HepG2 (cell line): Measurements from ENCODE around the gene PWP1. TPM values are rescaled to one million over a fixed set of nuclear protein-coding genes. Genes with fewer than 3 reads are reported as not detected.

ENCODE experiments used
- ATAC-seq: fragments of 200-7000 bp; cut with Tn5 transposase; 3 replicates; pipeline ENCODE4 v1.9.1; 2020; ENCODE audit warnings: mild to moderate bottlenecking, moderate library complexity
- BruUV-seq: library from RNA; stranded (reverse); fragments of 400-500 nt; replicated peaks from 2 replicates; lab custom pipeline; 2021; lab: Mats Ljungman, UMichigan
- CTCF ChIA-PET: fragments of 300-600 bp; formaldehyde crosslinking; extraction: SDS; loops from one replicate; lab custom pipeline; 2021; ENCODE audit warnings: low total read pairs, inconsistent platforms, low intra/inter-chr PET ratio; lab: Yijun Ruan, JAX
- POLR2A ChIA-PET: fragments of 350-600 bp; sonication (Branson Sonifier 250); formaldehyde crosslinking; loops from one replicate; lab custom pipeline; 2020; ENCODE audit warnings: antibody characterized with exemption, inconsistent platforms; lab: Yijun Ruan, JAX
- DNase-seq: peaks from one replicate; pipeline ENCODE4 v3.0.0-alpha.2; 2015; ENCODE audit warnings: low spot score
- FAIRE-seq: peaks from 3 replicates; lab custom pipeline; 2011; peaks lifted over from hg19 to GRCh38; lab: Jason Lieb, UNC
- H2AFZ ChIP-seq: one replicate; pipeline ENCODE4 v1.6.1; 2011; ENCODE audit warnings: low read length, inconsistent platforms
- H3K27ac ChIP-seq: fragments of 300-600 bp; 3 replicates; pipeline ENCODE4 v1.8.0; 2011; ENCODE audit warnings: mixed run types, mild to moderate bottlenecking, mixed read lengths, low read length, inconsistent platforms; ENCODE audit not compliant: insufficient read depth; ENCODE audit errors: extremely low read length
- H3K27me3 ChIP-seq, 2 experiments: fragments of 200-600 bp in 1 of 2; 2 replicates in 1 of 2; 3 replicates in 1 of 2; pipeline versions ENCODE4 v1.6.0 to v1.8.0; 2011; ENCODE audit warnings: low read length in 2 of 2, mild to moderate bottlenecking in 2 of 2, moderate library complexity in 2 of 2, inconsistent platforms in 1 of 2; ENCODE audit not compliant: insufficient read depth in 2 of 2, control insufficient read depth in 1 of 2
- H3K36me3 ChIP-seq, 2 experiments: fragments of 200-600 bp in 1 of 2; replicated peaks in 1 of 2; 2 replicates in 1 of 2; 3 replicates in 1 of 2; pipeline versions ENCODE4 v1.5.1 to v1.8.0; 2011; ENCODE audit warnings: low read length in 2 of 2, inconsistent platforms in 1 of 2; ENCODE audit not compliant: insufficient read depth in 2 of 2, control insufficient read depth in 1 of 2
- H3K4me1 ChIP-seq: 2 replicates; pipeline ENCODE4 v1.5.1; 2012; ENCODE audit warnings: low read length, inconsistent platforms; ENCODE audit not compliant: insufficient read depth
- H3K4me2 ChIP-seq: 2 replicates; pipeline ENCODE4 v1.6.0; 2011; ENCODE audit warnings: low read depth, low read length, inconsistent platforms
- H3K4me3 ChIP-seq, 3 experiments: fragments of 200-600 bp in 1 of 3; sonication (generic), shearing (Covaris generic) in 1 of 3; replicated peaks in 1 of 3; 2 replicates each; pipeline ENCODE4 v1.5.1; 2011 to 2016; ENCODE audit warnings: low read length in 3 of 3, inconsistent platforms in 2 of 3, low read depth in 2 of 3, mild to moderate bottlenecking in 2 of 3, control low read depth in 1 of 3, mixed read lengths in 1 of 3; ENCODE audit not compliant: insufficient read depth in 1 of 3
- H3K79me2 ChIP-seq: one replicate; pipeline ENCODE4 v1.6.1; 2011; ENCODE audit warnings: low read length, inconsistent platforms; ENCODE audit not compliant: insufficient read depth
- H3K9ac ChIP-seq: 2 replicates; pipeline ENCODE4 v1.6.0; 2011; ENCODE audit warnings: mild to moderate bottlenecking, low read depth, low read length, inconsistent platforms; ENCODE audit not compliant: insufficient read depth
- H3K9me3 ChIP-seq: 2 replicates; pipeline ENCODE4 v1.5.1; 2012; ENCODE audit warnings: mild to moderate bottlenecking, low read length
- H4K20me1 ChIP-seq: 2 replicates; pipeline ENCODE4 v1.6.0; 2011; ENCODE audit warnings: inconsistent platforms, mild to moderate bottlenecking, low read length, moderate library complexity; ENCODE audit not compliant: insufficient read depth
- ATF7 ChIP-seq, 2 experiments: fragments of 450-650 bp in 1 of 2; sonication (generic) in 1 of 2; formaldehyde crosslinking in 1 of 2; IDR thresholded peaks; 2 replicates each; pipeline versions ENCODE4 v1.4.0 to v1.6.1; 2016 to 2020; ENCODE audit warnings: antibody characterized with exemption in 1 of 2, mild to moderate bottlenecking in 1 of 2, missing genetic modification reagents in 1 of 2
- CEBPZ ChIP-seq: IDR thresholded peaks from 2 replicates; pipeline ENCODE4 v1.6.1; 2012; ENCODE audit warnings: low read length, improper control_type of control experiment
- KAT8 ChIP-seq: IDR thresholded peaks from 2 replicates; pipeline ENCODE4 v1.6.1; 2016; ENCODE audit warnings: missing genetic modification reagents, missing compliant biosample characterization
- PHB2 ChIP-seq: fragments of 450-650 bp; IDR thresholded peaks from 2 replicates; pipeline ENCODE4 v1.6.1; 2018; ENCODE audit not compliant: partially characterized antibody
- THYN1 ChIP-seq: sonication (generic); formaldehyde crosslinking; IDR thresholded peaks from 2 replicates; pipeline ENCODE4 v1.8.1; 2023; ENCODE audit warnings: low read depth, mild to moderate bottlenecking, moderate library complexity, missing genetic modification reagents, borderline replicate concordance
- ZBTB38 ChIP-seq: sonication (generic); formaldehyde crosslinking; IDR thresholded peaks from 2 replicates; pipeline ENCODE4 v1.5.1; 2020; ENCODE audit warnings: mild to moderate bottlenecking, missing genetic modification reagents
- WGBS: methylation state at CpG from one replicate; pipeline ENCODE4 v1.1.6; 2017; ENCODE audit warnings: low lambda C conversion rate; 5-methylcytosine and 5-hydroxymethylcytosine counted together
- in situ Hi-C: cut with HindIII; loops from 2 replicates; pipeline ENCODE4 v1.10.0; 2017; ENCODE audit warnings: low pct_unique_long_range_greater_than_20kb; ENCODE audit not compliant: extremely low pct_ligation_motif_present
- intact Hi-C: fragments of 100-400 bp; cut with micrococcal nuclease; formaldehyde crosslinking; loops from one replicate; pipeline ENCODE4 v1.10.0; 2022; ENCODE audit not compliant: unreplicated experiment
- polyA plus RNA-seq, 8 experiments: library from polyadenylated mRNA; depleted of rRNA in 3 of 8; stranded (reverse) in 7 of 8; unstranded in 1 of 8; fragments of >200 nt; fragmentation: Illumina TruSeq in 4 of 8; extraction: Trizol in 4 of 8; gene quantifications; 2 replicates each; pipeline versions ENCODE4 v1.2.1 to v1.2.3, GENCODE V29; 2011 to 2016; ENCODE audit warnings: low read depth in 4 of 8, missing spikeins in 1 of 8, mixed read lengths in 1 of 8; ENCODE audit not compliant: insufficient read depth in 1 of 8
- total RNA-seq, 5 experiments: library from RNA; depleted of rRNA; stranded (reverse); fragments of >200 nt; fragmentation: Illumina TruSeq; extraction: Trizol; gene quantifications; 2 replicates each; pipeline ENCODE4 v1.2.3, GENCODE V29; 2016; ENCODE audit warnings: low read depth in 1 of 5
- TF ChIP-seq, protein P1 (sequence below): sonication (generic); formaldehyde crosslinking; IDR thresholded peaks from 2 replicates; pipeline ENCODE4 v1.4.0; 2020; ENCODE audit warnings: missing genetic modification reagents
- TF ChIP-seq, protein P2 (sequence below): sonication (generic); formaldehyde crosslinking; IDR thresholded peaks from 2 replicates; pipeline ENCODE4 v1.9.0; 2021; ENCODE audit warnings: missing genetic modification reagents, mild to moderate bottlenecking, borderline replicate concordance

The PWP1 gene
- total and polyA plus RNA-seq, 2 of the 13 experiments (the other 11 are each of a cell fraction or from before 2014, with no cell fraction given) = 65.9 to 70.2 TPM

- H3K79me2 ChIP-seq = no peaks in the 10 kb centered on the region
Observed at GRCh38 chr12:107702106-107702505, 16.5 kb downstream of the PWP1 start.

DNA sequence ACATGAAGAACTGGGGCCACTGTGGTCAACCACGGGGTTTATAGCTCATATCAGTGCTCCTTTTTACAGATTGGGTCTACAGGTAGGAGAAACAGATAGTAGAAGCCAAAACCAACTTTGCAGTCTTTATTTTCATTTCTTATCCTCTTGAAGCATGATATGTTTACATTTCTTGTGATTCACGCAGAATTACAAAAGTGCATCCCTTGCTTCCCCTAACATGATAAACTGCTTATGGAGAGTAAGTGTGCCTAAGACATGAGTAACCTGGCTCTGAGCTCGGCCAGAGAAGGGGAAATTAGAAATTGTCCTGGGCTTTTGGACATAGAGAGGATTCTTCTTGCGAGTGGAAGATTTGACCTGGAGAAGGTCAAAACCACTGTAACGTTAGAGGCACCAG is 18.4 kb downstream of the PWP1 start:
- Histone ChIP-seq H3K36me3 (peaks cover 18 to 73% of the 10 kb centered on the region in 2 experiments), H3K27me3 (no peaks in the 10 kb centered on the region; a peak in 1 of 5 replicates), H3K9me3 (peaks cover 6% of the 10 kb centered on the region; the same call in 1 of the 2 replicates), H3K4me2 (no peak overlapping the region), H3K79me2 (no peaks in the 10 kb centered on the region), H3K4me1 (no peaks in the 10 kb centered on the region), H4K20me1 (no peaks in the 10 kb centered on the region), H3K9ac (no peak overlapping the region), H3K4me3 (no peak overlapping the region), H2AFZ (no peak overlapping the region), H3K27ac (no peak overlapping the region)
- no TSS peak for BruUV-seq
- ChIA-PET POLR2A (no interaction called here), CTCF (no interaction called here)
- DNase-seq (no peak), ATAC-seq (no peak), FAIRE-seq (no peak)
- intact Hi-C loops = no loop called here
- in situ Hi-C loops = no loop called here
- 98% methylated on average over 5 of the region's 5 CpGs for WGBS
- TF ChIP-seq PHB2 (no peak), KAT8 (CRISPR knock-in tag) (no peak), ZBTB38 (CRISPR knock-in tag) (no peak), THYN1 (CRISPR knock-in tag) (no peak), CEBPZ (no peak)
- TF ChIP-seq, protein P1, sequence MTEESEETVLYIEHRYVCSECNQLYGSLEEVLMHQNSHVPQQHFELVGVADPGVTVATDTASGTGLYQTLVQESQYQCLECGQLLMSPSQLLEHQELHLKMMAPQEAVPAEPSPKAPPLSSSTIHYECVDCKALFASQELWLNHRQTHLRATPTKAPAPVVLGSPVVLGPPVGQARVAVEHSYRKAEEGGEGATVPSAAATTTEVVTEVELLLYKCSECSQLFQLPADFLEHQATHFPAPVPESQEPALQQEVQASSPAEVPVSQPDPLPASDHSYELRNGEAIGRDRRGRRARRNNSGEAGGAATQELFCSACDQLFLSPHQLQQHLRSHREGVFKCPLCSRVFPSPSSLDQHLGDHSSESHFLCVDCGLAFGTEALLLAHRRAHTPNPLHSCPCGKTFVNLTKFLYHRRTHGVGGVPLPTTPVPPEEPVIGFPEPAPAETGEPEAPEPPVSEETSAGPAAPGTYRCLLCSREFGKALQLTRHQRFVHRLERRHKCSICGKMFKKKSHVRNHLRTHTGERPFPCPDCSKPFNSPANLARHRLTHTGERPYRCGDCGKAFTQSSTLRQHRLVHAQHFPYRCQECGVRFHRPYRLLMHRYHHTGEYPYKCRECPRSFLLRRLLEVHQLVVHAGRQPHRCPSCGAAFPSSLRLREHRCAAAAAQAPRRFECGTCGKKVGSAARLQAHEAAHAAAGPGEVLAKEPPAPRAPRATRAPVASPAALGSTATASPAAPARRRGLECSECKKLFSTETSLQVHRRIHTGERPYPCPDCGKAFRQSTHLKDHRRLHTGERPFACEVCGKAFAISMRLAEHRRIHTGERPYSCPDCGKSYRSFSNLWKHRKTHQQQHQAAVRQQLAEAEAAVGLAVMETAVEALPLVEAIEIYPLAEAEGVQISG (CRISPR knock-in tag) = no peak
- TF ChIP-seq, protein P2, sequence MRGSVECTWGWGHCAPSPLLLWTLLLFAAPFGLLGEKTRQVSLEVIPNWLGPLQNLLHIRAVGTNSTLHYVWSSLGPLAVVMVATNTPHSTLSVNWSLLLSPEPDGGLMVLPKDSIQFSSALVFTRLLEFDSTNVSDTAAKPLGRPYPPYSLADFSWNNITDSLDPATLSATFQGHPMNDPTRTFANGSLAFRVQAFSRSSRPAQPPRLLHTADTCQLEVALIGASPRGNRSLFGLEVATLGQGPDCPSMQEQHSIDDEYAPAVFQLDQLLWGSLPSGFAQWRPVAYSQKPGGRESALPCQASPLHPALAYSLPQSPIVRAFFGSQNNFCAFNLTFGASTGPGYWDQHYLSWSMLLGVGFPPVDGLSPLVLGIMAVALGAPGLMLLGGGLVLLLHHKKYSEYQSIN (CRISPR knock-in tag) = no peak

More at GRCh38 chr12:107702106-107702505, 16.5 kb downstream of the PWP1 start:
- no peak overlapping the region for H2AFZ ChIP-seq
- H3K27me3 ChIP-seq = no peaks in the 10 kb centered on the region; a peak in 1 of 5 replicates
- no peak for DNase-seq
- TF ChIP-seq, protein P2 (CRISPR knock-in tag) = no peak
- TF ChIP-seq ATF7 (IDR thresholded peaks at IDR 0.05) = no peak
- no peak for TF ChIP-seq ATF7 (CRISPR knock-in tag; IDR thresholded peaks at IDR 0.05)
- TF ChIP-seq, all 625 proteins: peak for 0
- ChIA-PET POLR2A (interaction anchor here (1.2 kb wide), 1 partner anchor 20 kb away, joined by 3 read pairs; no protein-coding TSS in a partner anchor), CTCF (no interaction called here)
- WGBS = 94% methylated on average over 4 of the region's 4 CpGs
- Histone ChIP-seq H3K36me3 (peaks cover 14 to 77% of the 10 kb centered on the region in 2 experiments), H3K27ac (no peak overlapping the region), H3K4me2 (no peak overlapping the region), H4K20me1 (no peaks in the 10 kb centered on the region), H3K9ac (no peak overlapping the region), H3K4me1 (no peaks in the 10 kb centered on the region), H3K4me3 (no peak overlapping the region), H3K9me3 (peaks cover 6% of the 10 kb centered on the region; the same call in 1 of the 2 replicates)
- intact Hi-C loops = no loop called here
- ATAC-seq = no peak
- BruUV-seq = no TSS peak
- in situ Hi-C loops = no loop called here
- FAIRE-seq = no peak
